DMS79 treated with DMSO at 0.1 percent for 48 hours (cell line): ENCODE data around the gene CREB1.
A peak's percentile ranks its signal among the peaks of the same experiment; 100 is the strongest.

Experiments used
- DNase-seq: peaks from one replicate; lab custom pipeline; 2025; lab: John Stamatoyannopoulos, UW

CREB1 gene

DNA sequence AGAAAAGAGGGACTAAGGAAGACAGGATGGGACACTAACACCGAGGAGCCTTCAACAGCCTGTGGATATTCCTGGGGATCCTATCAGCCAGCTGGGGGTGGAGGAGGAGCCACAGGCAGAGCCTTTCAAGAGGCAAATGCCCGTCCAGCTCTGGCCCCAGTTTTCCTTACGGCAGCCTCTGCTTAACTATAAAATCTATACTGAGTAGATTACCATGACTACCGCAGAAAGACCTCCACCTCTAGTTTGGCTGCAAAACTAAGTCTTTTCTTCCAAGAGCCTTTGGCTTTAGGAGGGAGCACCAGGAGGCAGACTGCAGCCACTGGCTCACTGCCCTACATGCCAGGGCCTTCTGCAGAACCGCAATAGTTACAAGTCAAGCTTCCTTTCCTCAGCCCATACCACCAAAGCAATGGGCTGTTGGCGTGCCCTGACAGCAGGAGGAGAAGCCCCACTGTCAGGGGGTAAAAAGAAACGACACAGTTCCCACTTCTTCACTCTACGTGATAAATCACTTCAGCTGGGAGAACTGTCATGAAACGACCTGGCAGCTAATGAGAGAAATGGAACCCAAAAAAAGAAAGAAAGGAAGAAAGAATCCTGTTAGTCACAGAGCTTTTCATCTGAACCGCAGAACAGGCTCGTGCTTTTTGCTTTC, 25.1 kb upstream of the CREB1 start:
- no peak for DNase-seq

DNA sequence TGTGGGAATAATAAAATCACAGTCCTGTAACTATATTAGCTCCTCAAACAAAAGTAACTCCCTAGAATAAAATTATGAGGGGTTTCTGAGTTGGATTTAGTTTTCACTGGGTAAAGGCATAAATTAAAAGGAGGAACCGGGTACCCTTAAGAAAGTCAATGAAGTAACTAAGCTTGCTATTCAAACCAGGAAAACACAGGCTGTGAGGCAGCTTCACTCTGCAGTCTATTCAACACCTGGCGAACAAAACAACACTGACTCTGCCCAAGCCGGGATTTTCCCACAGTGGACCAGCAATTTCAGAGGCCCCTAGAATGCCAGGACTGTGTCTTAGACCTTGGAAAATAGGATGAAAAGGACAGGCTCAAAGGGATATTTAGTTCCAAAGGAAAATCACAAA, 24.6 kb upstream of the CREB1 start:
- DNase-seq: no peak

DNA sequence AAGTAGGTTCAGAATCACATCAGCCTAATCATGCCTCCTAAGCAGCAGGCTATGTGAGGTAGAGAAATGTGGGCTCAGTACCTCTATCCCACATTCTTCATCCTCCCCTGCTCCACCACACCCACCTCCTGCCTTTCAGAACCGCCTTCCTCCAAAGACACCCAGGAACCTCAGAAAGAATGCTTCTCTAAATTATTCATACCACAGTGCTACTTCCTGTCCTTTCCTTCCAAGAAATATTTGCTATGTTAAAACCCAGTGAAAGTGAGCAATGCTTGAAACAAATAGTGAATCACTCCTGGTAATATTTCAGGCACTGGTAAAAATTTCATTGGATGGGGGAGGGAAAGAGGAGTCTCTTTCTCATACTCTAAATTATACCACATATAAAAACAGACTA, 24.0 kb upstream of the CREB1 start:
- DNase-seq: no peak

DNA sequence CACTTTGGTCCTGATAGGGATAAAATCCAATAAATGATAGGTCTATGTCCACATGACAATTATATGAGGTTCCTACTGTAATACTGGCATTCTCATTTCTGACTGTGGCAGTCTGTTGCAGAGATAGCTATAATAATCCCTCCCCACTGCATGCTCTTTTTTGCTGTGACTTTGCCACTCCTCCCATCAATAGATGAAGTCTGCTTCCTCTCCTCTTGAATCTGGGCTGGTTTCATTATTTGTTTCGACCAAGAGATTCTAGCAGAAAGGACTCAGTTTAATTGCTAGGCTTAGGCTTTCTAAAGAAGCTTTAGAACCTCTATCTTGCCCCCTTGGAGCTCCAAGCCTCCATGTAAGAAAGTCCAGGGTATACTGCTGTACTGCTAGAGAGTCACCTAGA, 23.3 kb upstream of the CREB1 start:
- DNase-seq: no peak

DNA sequence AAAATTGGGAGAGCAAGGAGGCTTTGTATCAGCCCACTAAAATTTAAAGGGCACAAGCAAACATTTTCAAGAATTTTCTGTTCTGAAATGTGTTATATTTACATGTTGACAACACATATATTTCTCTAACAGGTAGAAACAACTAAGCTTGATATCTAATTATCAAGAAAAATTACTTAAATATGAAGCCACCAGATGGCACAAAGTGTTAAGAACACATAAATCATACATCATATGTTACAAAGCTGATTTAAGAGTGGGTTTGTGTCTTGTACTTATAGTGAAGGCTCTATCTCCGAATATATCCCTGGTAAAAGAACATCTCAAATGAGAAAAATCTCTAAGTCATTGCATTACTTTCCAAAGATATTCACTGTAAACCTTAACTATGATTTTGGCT, 19.6 kb upstream of the CREB1 start:
- no peak for DNase-seq

DNA sequence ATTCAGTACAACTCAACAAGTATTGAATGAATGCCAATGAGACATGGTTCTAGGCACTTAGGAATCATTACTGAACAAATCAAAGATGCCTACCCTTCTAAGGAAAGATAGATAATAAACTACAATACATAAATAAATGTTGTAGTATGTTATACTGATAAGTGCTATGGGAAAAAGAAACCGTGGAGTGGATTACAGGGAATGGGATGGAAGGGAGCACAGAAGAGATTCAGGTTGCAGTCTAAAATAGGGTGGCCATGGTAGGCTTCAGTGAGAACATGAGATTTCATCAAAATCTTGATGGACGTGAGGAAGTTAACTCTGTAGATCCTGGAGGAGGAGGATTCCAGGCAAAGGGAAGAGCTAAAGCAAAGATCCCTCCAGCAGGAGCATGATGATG, 17.9 kb upstream of the CREB1 start:
- no peak for DNase-seq

DNA sequence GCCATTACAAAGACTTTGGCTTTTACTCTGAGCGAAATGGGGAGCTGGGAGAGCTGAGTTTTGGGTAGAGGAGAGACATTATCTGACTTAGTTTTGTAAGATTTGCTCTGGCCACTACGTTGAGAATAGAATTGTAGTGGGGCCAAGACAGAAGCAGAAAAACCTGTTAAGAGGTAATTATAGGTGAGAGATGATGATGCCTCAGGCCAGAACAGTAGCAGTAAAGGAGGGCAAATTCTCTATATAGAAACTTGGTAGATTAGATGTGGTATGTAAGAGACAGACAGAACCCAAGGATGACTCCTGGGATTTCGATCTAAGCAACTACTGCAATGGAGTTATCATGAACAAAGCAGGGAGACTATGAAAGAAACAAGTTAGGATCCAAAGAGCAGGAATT, 17.4 kb upstream of the CREB1 start:
- DNase-seq: no peak

DNA sequence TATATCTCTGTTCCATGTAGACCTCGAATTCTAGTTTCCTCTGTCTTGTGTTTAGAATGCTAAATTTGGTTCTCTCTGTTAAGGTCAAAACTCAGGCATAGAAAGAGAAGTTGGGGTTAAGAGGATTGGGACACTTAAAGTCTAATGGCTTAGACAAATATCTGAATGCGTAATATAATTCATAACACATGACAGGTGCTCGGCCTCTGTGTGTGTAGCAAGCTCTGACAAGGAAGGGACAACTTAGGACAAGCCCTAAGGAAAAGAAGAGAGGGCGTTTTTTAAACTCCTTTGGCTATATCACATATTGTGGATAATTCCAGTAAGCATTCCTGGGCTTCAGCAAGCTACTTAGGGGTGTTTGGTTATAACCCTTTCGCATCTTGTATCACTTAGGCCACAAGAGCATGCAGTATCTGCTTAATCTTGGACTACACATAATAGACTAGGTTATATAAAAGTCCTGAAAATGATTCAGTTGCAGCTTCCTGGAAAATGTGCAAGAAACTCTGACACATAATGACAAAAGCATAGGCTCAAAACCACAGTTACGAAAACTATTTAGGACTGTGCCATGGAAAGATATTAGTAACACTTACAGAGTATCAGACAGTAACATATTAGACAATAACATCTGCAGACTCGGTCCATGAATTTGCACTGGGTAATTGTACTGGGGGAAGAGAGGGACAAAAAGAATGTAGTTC, 16.1 kb upstream of the CREB1 start:
- no peak for DNase-seq

DNA sequence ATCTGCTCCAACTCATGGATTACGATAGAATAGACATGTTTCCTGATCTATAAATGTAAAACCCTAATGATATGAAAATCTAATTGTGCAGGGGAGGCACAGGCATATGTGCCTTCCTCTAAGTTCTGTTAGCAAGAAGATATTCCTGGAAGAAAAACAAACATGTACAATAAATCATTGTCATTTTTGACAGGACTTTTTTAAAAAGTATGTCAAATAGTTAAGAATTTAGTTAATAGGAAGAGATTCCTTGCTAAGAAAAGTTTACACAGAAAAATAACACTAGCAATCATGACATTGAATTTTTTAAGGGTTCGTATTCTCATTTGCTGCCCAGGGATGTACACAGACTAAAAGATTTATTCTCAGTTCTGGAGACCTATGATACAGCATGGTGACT, 15.3 kb upstream of the CREB1 start:
- DNase-seq: no peak

DNA sequence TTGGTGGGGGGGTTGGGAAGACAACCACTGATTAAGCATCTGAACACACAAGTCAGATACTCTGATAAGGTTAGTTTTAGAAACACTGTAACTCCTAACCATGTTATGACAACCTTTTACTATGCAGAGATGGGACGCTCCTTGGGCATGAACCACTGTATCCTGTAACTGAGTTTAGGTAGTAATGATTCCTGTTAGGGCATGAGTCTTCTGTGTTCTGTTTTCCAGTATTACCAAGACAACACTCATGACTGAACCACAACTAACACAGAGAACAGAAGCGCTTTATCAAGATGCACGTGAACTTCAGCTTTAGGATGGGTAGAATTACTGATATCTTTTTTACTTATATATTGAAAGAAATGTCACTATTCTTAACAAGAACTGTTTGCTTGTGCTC, 14.1 kb upstream of the CREB1 start:
- no peak for DNase-seq

DNA sequence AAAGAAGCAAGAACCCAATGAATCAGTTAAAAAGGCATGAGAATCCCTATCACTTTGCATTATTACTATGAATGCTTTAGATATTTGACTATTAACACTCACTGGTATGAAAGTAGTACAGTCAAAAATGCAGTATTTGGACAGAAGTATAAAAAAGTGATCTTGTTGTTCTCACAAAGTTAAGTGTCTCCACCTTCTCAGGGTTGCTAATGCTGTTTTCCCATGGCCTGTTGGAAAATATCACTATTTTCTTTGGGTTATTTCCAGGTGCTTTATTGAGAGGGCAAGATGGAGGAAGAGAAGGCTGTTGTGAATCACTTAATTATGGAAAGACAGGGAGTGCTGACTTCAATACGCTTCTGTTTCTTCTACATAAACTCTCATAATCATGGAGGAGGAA, 13.6 kb upstream of the CREB1 start:
- no peak for DNase-seq

DNA sequence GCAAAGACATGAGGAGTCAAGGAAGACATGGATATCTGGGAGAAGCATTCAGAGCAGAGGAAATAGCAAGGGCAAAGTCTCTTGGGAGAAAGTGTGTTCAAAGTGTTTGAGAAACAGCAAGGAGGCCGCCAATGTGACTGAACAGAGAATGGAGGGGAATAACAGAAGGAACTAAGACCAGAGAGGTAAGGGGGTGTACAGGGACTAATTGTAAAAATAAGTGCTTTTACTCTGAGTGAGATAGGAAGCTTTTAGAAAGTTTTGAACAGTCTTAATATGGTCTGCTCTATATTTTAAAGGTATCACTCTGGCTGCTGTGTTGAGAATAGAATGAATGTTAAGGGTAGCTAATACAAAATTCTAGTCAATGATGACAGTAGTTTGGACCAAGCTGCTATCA, 6.8 kb upstream of the CREB1 start:
- no peak for DNase-seq

DNA sequence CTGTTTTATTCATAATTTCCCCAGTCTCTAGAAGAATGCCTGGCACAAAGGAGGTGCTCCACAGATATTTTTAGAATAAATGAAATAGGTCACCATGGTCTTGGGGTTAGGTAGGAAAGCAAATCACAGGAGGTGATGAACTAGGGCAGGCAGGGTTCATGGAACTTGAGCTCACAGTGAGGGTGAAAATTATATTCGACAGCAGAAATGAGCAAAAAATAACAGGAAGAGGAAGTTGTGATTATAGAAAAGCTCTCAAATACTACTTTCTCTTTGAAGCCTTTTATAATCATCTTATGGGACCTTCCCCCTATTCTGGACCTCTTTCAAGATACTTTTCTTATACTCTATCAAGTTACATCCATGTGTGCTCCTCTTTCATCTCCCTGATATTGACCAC, 4.5 kb upstream of the CREB1 start:
- no peak for DNase-seq

DNA sequence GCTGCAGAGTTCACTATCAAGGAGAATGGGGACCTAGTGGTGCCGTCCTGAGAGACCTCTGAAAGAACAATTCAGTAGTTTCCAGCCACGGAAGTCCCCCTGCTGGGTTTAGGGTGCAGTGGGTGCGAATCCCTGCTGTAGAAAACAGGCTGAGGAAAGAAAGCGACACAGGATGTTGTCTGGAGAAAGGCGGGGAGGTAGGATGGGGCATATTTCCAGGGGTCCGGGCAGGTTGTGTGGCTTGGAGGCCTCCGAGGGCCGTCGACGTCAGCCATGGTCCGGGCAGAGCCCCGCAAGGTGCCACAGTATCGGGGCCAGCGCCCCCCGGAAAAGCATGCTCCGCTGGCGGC, 807 bp upstream of the CREB1 start:
- DNase-seq: peak; percentile 18

DNA sequence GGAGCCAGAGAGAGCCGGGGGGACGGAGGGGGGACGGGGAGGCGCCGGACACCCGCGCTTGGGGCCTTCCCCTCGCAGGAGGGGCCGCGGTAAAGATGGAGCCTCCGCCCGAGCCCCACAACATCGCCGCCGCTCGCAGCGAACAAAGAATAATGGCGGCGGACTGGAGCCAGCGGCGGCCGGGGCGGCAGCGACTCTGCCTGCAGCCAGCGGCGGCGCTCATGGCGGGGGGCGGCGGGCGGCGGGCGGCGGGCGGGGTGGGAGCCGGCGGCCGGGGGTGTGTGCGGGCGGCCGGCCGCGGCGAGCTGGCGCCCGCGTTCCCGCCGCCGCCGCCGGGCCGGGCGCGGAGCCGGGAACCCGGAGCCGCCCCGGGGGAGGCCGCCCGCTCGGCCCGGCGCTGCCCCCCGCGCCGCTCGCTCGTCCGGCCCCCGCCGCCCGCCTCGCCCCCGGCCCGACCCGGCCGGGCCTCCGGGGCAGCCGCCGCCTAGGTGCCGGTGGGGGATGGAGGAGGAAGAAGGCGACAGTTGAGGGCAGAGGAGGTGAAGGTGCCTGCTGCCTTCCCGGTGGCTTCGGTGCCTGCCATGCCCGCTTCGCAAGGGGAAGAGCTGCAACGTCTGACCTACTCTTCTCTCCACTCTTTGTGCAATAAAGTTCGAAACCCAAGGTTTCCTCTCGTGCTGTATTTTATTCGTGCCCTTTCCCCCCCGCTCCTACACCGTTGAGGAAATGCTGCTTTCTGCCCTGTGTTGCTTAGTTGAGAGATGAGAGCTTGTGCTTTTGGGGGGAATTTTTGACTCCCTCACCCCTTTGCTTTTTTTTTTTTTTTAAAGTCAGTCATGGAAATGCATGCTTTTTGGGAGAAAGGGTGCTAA, 634 bp downstream of the CREB1 start:
- DNase-seq: peak; percentile 64

DNA sequence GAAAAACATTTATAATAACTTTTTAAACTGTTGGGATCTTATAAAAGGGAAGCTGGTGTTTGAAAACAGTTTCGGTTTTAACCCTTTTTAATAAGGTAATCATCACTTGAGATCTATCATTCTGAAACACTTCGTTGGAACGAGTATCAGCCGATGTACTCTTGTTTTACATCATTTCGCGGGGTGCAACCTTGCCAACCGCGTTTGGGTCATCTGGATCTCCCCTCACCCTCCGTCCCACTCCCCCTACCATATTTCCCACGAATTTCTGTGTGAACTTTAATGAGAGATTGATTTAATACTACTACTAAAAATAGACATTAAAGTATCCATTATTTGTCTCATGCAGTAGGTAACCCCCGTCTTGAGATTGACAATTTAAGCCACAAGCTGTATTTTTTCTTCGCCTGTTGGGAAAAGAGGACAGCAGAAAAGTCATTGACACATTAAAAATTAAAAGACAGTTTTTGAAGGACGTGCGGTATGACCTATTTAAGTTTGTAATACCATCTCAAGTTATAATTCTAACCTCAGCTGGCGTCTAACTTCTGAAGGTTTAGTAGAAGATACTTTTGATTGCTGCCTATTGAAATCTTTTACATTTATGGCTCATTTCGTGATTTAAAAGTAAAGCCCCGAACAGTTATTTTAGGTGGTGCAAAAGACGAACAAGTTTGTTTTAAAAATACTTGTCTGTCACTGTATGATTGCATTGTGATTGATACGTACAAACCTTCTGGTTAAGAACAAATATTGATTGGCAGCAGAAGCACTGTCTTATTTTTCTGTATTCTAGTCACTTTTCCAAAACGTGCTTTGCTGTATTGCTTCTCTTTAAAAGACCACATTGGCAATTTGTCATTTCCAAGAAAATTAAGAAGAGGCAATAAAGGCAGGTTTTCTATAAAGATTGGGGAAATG, 1.5 kb downstream of the CREB1 start:
- DNase-seq: peak; percentile 64

DNA sequence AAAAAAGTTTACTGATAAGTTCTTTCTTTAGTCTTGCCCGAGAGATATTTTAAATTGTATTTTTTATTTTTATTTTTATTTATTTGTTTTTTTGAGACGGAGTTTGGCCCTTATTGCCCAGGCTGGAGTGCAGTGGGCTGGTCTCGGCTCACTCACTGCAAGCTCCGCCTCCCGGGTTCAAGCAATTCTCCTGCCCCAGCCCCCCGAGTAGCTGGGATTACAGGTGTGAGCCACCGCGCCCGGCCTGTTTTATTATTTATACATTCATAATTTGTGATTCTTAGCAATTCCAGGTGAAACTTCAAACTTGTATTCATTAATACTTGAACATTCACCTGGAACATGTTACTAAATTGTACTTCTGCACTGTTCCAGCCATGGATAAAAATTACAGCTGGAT, 2.9 kb downstream of the CREB1 start:
- no peak for DNase-seq

DNA sequence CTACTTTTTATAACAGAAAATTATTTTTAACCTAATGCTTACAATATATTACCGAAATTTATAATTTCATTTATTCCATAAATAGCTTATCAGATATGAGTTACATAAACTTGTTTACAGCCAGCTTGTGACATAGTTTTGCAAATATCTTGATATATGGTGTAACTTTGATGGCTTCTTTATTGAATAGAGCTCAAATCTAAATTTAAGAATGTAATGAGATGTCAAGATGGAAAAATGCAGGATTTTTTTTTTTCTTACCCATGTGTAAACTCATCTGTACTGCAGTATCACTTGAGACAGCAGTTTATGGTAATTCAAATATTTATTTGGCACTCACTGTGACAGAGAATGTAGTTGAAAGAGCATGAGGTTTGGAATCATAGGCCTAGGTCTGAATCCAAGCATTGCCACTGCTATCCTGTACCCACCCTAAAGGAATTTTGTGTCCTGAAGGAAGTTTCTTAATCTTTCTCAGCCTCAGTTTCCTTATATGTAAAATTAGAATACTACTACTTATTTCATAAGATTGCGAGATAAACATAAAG, 3.8 kb downstream of the CREB1 start:
- DNase-seq: peak; percentile 33

DNA sequence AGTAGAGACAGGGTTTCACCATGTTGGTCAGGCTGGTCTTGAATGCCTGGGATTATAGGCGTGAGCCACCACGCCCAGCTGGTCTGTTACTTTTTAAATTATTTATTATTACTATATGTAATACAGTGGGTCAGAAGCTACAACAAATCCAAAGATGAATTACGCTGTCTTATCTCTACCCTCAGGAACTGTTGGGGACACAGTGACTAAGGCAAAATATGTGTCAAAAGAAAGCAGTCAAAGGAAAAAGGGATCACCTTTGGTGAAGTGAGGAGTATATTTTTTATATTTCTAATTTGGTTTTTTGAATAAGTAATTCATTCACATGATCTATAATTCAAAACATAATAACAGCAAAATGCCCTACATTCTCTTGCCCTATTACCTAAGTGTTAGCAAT, 4.7 kb downstream of the CREB1 start:
- no peak for DNase-seq

DNA sequence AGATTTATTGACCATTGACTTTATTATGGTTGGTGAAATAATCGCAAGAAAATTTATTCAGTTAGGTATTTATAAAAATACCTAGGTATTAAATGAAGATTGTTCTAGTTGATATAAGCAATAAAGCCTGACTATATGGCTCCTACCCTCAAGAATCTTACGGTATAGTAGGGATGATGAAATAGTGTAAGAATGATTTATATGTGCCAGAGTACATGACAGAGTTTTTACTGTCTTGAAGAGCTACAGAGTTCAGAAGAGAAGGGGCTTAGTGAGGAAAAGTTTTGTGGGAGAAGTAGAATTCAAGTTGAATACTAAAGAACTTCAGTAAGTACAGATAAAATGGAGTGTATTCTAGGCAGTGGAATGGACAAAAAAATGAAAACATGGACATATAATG, 9.7 kb downstream of the CREB1 start:
- DNase-seq: no peak

DNA sequence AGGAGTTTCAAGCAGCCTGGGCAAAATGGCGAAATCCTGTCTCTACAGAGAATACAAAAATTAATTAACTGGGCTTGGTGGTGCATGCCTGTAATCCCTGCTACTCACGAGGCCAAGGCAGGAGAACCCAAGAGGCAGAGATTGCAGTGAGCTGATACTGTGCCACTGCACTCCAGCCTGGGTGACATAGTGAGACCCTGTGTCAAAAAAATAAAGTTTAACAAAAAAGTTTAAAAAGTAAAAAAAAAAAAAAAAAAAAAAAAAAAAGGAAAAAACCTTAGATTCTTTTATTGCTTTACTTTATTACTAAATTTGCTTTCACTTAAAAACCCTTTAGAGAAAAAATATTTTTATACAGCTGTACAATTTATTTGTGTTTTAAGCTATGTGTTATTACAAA, 10.7 kb downstream of the CREB1 start:
- DNase-seq: no peak

DNA sequence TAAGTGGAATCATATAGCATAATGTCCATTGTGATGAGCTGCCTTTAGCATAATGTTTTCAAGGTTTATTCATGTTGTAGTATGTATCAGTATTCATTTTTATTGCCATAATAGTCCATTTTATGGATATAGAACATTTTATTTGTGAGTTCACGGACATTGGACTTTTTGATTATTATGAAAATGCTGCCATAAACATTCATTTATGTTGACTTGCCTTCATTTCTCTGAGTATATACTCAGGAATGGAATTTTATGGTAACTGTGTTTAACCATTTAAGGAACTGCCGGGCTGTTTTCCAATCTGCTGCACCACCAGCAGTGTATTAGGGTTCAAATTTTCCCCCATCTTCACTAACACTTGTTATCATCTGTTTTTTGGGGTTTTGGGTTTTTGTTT, 12.2 kb downstream of the CREB1 start:
- no peak for DNase-seq
